Fibroblast of peridontal ligament (primary cell): ENCODE results near the gene WDR33.
"Not testable (repeated sequence)": the region's sequence is repeated elsewhere in the genome, so short reads cannot be mapped to it uniquely, and the experiment has no call there.

ENCODE experiments used
- DNase-seq: peaks from one replicate; pipeline ENCODE4 v3.0.0-alpha.2; 2010; ENCODE audit errors: extremely low read depth

Gene WDR33

DNA sequence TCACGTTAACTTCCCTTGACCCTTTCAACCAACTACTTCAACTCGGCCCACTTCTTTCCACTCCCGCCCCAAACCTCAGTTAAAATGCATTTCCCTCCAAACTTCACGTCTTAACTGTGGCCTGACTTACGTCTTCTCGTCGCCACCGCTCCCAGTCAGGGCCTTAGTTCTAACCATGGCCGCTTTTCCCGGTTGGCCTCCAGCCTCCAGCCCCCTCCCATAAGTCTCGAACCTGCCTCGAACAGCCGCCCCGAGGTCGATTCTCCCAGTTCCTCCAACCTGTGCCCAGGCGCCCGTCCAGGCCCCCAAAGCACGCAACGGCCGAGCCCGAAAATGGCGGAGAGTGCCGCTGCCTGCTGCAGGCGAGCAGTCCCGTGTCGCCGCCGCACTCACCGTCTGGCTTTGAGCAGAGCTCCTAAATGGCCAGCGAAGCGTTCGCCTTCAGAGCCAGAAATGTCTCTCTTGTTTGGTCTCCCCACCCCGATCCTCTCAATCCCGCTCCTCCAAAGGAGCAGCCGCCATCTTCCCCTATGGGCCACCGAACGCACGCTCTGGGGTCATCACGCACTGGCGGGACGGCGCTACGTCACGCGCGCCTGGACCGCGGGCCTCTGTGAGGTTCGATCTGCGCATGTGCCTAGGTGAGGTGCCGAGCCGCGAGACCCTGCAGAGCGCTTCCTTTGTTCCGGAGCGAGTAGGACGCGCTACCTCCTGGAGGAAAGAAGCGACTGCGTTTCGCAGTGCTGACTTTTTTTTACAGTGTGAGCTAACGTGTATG, at the start of gene WDR33:
Gene WDR33 (minus strand): TSS at position 553 of the 778 bp plus-strand sequence. CDS start 40,190 bp downstream, outside the sequence.
- DNase-seq: peak; percentile 77

DNA sequence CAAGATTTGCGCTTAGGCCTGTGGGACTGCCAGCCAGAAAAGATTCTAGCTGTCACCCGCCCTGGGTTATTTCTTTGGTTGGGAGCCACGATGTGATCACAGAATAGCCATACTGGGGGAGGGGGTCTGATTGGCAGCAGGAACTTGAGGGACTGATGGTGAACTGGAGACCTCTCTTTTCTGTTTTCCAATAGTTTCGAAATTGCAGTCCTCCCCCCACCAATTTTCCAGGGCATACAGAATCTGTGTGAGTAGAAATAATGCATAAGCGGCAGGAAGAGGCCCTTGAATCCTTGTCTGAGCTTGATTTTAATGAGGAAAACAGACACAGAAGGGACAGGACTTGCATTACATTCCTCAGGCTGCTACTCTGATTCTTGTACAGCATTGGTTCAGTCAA, 49.2 kb upstream of the WDR33 start:
- DNase-seq: no peak

DNA sequence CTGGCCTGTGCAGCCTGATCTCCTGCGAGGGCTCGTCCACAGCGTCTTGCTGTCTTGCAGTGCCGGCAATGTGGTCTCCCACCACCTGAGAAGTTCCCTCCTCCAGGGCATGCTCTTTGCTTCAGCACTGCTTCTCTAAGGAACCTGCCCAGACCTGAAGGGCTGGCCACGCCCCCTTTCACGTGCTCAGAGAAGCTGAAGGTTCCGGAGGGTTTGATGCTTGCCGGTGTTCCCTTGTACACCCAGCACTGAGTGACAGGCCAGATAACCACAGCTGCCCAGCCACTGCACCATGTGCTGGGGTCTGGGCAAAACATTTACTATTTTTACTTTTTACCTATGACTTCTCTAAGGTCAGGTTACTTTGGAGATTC, 48.7 kb upstream of the WDR33 start:
- DNase-seq: no peak

DNA sequence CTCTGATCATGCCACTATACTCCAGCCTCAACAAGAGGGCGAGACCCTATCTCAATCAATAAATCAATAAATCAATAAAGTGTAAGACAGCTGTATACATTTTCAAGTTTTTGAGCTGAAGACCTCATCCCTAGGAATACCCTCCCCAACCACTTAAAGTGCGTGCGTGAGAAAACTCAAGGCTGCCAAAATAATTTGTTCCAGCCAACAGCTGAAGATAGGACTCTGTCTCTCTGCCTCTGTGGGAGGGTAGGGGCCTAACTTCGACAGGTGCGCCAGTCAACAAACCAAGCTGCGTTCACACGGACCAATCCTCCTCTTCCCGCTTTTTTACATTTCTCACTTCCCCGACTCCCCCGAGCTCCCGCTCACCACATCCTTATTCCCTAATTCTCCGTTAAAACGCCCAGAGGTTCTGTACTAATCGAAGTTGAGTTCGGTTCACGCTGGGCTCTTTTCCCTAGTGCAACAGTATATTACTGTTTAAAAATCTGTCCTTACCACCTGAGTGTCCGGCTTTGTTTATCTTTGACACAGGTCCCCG, 46.4 kb upstream of the WDR33 start:
- peak; percentile 19 for DNase-seq

DNA sequence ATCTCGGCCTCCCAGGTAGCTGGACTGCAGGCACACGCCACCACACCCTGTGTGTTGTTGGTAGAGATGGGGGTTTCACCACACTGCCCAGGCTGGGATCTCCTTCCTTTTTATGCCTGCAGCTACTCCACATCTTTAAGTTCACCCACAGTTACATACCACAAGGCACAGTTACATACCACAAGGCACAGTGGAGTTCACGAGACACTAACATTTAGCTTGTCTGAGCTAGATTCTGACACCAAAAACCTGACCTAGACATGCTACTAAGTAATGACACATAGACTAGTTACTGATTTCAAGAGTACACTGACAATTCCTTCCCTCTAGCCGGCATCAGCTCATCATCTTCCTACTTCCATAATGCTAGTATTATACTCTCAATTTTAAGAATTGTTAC, 42.7 kb upstream of the WDR33 start:
- DNase-seq: no peak

DNA sequence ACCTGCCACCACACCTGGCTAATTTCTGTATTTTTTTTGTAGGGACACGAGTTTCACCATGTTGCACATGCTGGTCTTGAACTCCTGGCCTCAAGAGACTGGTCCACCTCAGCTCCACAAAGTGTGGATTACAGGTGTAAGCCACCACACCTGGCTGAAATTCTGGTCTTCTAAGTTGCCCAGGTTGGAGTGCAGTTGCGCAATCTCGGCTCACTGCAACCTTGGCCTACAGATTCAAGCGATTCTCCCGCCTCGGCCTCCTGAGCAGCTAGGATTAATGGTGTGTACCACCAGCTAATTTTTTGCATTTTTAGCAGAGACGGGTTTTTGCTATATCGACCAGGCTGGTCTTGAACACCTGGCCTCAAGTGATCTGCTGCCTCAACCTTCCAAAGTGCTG, 41.4 kb upstream of the WDR33 start:
- DNase-seq: no peak

DNA sequence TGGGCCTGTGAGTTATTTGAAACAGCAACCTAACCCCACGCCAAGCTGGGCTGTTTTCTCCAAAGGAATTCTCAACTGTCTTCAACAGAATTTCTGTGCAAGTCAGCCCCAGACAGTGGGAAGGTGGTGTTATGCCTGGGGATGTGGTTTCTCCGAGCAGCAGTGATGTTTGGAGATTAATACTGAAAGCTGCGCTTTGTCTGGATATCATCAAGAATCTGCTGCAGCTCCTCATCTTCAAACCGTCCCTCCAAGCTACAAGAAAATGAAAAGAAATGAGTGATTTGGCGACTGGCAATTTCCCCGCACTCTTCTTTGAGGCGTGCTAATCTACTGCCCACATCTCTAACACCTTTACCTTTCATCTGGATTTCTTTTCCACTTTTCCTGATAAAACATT, 37.0 kb upstream of the WDR33 start:
- DNase-seq: no peak

DNA sequence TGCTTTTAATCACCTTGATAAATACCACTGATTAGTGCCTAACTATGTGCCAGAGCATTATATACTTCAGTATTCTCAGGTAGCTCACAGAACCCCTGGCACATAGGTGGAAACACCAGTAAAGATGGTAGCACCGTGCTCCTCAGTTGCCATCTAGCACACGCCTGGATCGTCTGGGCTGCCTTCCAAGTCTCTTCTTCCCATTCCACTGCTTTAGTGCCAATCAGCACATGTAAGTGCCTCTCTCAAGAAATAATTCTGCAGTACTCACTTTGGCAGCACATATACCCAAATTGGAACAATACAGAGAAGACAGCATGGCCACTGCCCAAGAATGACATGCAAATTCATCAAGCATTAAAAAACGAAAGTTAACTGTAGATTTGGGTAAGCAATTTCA, 34.0 kb upstream of the WDR33 start:
- no peak for DNase-seq

DNA sequence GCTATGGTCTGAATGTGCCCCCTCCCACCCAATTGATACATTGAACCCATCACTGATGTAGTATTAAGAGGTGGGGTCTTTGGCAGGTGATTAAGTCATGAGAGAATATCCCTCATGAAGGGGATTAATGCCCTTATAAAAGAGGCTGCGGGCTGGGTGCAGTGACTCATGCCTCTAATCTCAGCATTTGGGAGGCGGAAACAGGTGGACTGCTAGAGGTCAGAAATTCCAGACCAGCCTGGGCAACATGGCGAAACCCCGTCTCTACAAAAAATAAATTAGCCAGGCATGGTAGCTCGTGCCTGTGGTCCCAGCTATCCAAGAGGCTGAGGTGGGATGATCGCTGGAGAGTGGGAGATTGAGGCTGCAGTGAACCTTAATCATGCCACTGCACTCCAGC, 32.7 kb upstream of the WDR33 start:
- DNase-seq: no peak

DNA sequence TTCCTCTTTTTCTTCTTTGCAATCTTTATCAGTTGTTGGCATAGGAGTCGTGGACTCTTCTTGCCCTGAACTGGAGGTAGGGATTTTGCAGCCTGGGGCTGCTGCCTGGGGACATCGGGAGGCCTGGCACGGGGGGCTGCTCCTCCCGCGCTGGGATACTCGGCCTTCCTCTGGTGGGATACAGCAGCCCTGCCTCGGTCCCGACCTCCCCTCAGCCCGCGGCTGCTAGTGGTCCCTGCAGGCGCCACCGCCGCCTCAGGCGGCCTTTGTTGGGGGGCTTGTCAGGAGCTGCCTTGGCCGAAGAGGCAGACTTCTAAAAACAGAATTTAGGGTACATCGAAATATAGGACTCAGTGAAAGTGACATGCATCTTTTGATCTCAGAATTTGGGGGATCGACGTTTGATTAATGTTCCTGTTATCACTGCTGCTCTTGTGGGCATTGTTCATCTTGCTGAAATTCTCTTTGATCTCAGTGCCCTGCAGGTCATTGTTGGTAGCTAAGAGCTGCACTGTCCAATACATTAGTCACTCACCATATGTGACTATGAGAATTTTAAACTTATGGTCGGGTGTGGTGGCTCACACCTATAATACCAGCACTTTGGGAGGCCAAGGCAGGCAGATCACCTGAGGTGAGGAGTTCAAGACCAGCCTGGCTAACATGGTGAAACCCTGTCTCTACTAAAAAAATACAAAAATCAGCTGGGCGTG, 30.7 kb upstream of the WDR33 start:
- DNase-seq: no peak

DNA sequence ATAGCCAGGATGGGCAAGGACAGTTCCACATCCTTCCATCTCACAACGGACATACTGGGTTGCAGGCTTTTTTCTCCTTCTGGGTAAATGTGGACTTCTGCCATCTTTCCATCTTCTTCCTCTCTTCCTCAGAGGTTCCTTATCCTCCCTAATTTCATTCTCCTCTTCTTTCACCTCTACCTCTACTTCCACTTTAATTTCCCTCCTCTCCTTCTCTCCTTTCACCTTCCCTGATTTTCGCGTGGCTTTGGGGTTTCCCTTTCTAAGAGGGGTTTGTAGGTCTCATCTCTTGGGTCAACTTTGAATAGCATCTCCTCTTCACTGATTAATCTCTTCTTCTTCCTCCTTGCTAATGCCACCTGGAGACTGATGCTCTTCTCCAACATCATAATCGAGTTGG, 29.9 kb upstream of the WDR33 start:
- no peak for DNase-seq

DNA sequence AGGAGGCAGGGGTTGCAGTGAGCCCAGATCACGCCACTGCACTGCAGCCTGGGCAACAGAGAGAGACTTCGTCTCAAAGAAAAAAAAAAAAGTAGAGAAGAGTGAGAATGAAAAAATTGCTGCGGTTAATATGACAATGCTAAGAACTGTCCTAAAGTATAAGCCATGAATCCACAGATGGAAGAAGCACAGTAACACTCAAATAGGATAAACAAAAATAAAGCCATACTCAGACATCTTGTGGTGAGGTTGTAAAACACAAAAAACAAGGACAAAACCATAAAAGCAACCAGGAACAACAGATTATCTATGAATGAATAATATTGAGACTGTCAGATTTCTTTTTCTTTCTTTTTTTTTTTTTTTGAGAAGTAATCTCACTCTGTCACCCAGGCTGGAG, 24.0 kb upstream of the WDR33 start:
- DNase-seq: no peak

DNA sequence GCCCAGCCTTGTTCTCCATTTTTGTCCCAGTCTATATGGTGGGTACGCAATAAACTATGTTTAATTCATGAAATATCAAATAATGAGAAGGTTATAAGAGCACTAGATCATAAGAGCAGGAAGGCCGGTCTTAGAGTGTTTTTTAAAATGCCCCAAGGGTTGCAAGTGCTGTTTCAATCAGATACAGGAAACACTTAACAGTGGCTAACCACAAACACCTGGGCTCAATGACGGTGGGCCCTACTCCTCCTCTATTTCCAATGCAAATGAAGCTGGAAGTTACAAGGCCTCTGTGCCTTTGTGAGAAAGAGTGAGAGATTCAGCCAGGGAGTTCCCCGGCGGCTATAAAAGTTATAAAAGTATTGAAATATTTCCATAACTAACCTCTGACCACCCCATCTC, 18.9 kb upstream of the WDR33 start:
- no peak for DNase-seq

DNA sequence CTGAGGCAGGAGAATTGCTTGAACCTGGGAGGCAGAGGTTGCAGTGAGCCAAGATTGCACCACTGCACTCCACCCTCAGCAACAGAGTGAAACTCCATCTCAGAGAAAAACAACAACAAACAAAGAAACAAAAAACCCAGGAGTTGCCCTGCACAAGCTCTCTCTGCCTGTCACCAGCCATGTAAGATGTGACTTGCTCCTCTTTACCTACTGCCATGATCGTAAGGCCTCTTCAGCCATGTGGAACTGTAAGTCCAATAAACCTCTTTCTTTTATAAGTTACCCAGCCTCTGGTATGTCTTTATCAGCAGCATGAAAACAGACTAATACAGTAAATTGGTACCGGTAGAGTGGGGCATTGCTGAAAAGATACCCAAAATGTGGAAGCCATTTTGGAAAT, 15.7 kb upstream of the WDR33 start:
- not testable (repeated sequence) for DNase-seq

DNA sequence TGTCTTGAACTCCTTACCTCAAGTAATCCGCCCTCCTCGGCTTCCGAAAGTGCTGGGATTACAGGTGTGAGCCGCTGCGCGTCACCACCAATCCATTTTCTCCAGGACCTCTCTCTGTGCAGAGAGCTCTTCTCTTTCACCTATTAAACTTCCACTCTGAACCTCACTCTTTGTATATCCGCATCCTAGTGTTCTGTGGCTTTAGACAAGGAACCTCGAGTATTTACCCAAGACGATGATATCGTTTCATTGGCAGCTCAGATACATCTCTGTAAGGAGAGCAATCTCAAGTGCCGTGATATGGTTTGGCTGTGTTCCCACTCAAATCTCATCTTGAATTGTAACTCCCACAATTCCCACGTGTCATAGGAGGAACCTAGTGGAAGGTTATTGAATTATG, 15.1 kb upstream of the WDR33 start:
- DNase-seq: no peak

DNA sequence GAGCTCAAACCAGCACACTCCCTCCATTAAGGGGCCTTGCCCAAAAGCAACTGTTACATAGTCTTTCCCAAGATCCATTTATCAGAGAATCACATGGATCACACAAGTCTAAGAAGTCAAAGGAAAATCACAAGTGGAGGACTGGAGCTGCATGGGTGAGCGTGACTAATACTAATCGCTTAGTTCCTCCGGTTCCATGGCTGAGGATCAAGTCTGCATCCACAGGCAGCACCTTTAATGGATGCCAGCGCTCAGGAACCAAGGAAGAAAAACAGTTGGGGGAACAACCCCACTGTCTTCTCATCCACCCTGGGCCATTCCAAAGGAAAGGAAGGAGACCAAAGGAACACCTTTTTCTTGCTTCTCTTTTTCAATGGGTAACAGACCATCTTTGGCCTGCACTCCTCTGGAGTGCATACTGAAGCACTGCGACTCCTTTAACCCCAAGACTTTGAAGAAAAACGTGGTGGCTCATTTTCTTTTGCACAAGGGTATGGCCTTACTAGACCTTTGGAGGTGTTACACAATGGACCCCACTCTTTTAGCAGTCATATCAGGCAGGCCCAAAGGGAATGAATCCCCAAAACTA, 9.2 kb upstream of the WDR33 start:
- DNase-seq: no peak

DNA sequence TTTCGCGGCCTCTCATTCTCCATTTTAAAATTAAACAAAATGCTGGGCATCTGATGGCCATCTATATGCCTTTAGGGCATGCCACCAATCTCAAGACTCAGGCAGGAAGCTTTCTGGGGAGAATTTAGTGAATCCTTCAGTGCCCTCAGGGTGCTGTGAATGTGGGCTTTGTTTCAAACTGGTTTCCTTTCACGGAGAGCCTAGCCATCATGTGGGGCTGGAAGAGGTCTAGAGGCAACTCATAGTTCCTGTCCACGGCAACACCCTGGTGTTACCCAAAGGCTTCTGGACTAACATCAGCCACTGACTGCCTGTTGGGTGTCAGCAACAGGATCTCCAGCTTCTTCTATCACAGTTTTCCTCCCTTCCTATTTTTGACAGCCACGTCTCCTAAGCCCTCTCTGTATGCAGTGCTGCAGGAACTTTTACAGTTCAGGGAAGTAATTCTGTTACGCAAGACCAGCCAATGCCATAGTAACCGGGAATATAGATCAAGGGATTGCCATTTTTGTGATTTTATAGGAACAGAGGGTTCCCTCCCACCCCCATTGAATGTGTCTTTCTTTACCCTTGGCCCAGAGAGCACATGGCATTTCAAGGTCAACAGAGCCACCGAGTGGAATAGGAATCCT, 7.9 kb upstream of the WDR33 start:
- DNase-seq: no peak

DNA sequence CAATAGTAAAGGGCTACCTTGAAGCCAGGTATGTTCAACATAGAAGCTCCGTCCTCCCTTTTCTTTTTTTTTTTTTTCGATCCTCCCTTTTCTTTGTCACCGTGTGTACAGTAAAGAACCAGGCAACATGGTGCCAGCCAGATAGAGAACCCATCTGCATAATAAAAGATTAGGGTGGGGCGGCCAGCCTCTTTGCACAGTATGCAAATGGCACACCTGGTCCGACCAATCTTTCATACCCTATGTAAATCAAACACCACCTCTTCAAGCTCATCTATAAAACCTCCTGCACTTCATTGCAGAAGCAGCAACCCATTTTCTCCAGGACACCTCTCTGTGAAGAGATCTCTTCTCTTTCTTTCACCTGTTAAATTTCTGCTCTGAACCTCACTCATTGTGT, 7.3 kb upstream of the WDR33 start:
- no peak for DNase-seq

DNA sequence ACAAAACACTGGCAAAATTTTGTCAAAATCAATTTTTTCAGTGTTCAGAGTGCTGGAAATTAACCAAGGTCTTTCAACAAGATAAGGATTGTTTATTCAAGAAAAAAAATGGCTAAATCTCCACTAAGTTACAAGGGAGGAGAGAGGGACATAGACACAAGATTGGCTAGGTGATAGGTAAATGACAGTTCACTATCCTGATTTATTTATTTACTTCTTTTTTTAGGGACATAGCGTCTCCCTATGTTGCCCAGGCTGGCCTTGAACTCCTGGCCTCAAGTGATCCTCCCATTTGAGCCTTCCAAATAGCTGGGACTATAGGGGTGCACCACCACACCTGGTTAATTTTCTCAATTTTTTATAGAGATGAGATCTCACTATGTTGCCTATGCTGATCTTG, 3.7 kb upstream of the WDR33 start:
- no peak for DNase-seq

DNA sequence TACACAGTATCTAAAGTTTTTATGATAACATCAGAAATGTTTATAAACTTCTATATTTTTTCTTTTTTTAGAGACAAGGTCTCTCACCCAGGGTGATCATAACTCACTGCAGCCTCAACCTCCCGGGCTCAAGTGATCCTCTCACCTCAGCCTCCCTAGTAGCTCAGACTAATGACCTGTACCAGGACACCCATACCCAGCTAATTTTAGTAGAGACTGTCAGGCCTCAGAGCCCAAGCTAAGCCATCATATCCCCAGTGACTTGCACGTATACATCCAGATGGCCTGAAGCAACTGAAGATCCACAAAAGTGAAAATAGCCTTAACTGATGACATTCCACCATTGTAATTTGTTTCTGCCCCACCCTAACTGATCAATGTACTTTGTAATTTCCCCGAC, 1.5 kb upstream of the WDR33 start:
- not testable (repeated sequence) for DNase-seq

DNA sequence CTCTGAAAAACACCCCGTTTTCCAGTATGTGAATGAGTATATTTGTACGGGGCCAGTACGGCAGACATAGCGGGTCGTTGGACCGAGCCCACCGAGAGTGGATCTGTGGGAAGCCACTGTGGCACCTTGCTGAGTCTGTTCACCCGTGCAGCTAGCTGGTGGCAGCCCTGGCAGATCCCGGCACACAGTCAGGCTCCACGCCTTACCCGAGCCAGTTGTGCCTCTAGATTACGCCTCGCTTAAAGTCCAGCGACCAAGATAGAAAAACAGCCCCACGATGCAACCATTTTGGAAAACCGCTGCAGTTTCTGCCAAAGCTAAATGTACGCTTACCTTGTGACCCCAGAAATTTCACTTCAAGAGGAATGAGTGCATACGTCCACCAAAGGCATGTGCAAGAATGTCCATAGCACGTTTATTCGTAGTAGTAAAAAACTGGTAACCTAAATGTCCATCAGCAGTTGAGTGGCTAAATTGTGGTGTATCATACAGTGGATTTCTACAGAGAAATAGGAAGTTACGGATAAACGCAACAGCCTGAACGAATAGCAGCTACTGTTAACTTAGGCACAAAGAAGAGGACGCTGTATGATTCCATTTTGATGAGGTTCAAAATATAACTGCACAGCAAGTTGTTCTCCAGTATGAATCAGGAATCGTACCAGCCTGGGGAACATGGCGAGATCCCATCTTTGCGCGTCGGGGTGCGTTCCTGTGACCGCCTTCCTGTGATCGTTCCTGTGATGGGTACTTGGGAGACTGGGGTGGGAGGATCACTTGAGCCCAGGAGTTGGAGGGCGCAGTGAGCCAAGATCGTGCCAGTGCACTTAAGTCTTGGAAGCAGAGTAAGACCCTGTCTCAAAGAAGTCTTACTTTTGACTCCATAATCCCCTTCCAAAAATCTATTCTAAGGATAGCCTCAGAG, 688 bp upstream of the WDR33 start:
- DNase-seq: peak; percentile 22
